ENCODE data around the gene GUCA2A. TPM values are rescaled to one million over a fixed set of nuclear protein-coding genes. Genes with fewer than 3 reads are reported as not detected.

The GUCA2A gene
- total RNA-seq: not detected

GRCh38 chr1:42164551-42165420 is at the start of gene GUCA2A:
Gene GUCA2A (minus strand): TSS chr1:42164745. CDS start chr1:42164712, 33 bp downstream.

GRCh38 chr1:42152907-42153600 is 11.5 kb downstream of the GUCA2A start, which contains the start of gene GUCA2B:
Gene GUCA2B (plus strand): TSS chr1:42153410. CDS start chr1:42153451, 41 bp downstream.

Other genes with a start within 250 kb of the GUCA2A start
- 1 to 10 TPM; 2.0 to 2.4 TPM for gene HIVEP3, start 245.8 kb downstream of the GUCA2A start, total RNA-seq
- not detected for gene GUCA2B, start 11.3 kb downstream of the GUCA2A start, total RNA-seq
- 10 to 100 TPM; 29.6 to 32.6 TPM for gene FOXJ3, start 170.5 kb upstream of the GUCA2A start, total RNA-seq
- gene RIMKLA, start 216.0 kb upstream of the GUCA2A start, total RNA-seq: under 1 TPM; under 0.01 TPM